PFSK-1 (cell line): ENCODE data around the gene BNC2.

Experiments
- FOXP2 ChIP-seq: optimal IDR thresholded peaks from 2 replicates; pipeline ENCODE3; 2011; ENCODE audit warnings: borderline replicate concordance, control low read depth, inconsistent platforms; ENCODE audit not compliant: insufficient read depth; ENCODE audit errors: extremely low read length, extremely low read depth
- POLR2AphosphoS5 ChIP-seq: IDR thresholded peaks from 2 replicates; pipeline ENCODE4 v1.6.1; 2012; ENCODE audit warnings: low read depth, mild to moderate bottlenecking, control low read depth, low read length, moderate library complexity
- SIN3A ChIP-seq: IDR thresholded peaks from 2 replicates; pipeline ENCODE4 v1.6.1; 2012; ENCODE audit warnings: mild to moderate bottlenecking, low read length, moderate library complexity, borderline replicate concordance; ENCODE audit not compliant: insufficient read depth
- TAF1 ChIP-seq: IDR thresholded peaks from 2 replicates; pipeline ENCODE4 v1.6.1; 2012; ENCODE audit warnings: low read length, control low read depth, borderline replicate concordance; ENCODE audit not compliant: insufficient read depth
- TF ChIP-seq, protein P1 (sequence below), 2 experiments: IDR thresholded peaks; 2 replicates each; pipeline versions ENCODE4 v1.6.1 to v1.8.0; 2011 to 2012; ENCODE audit warnings: low read depth in 2 of 2, low read length in 2 of 2, control low read depth in 1 of 2, inconsistent platforms in 1 of 2, mild to moderate bottlenecking in 1 of 2, moderate library complexity in 1 of 2; ENCODE audit not compliant: insufficient read depth in 1 of 2

BNC2 gene

DNA sequence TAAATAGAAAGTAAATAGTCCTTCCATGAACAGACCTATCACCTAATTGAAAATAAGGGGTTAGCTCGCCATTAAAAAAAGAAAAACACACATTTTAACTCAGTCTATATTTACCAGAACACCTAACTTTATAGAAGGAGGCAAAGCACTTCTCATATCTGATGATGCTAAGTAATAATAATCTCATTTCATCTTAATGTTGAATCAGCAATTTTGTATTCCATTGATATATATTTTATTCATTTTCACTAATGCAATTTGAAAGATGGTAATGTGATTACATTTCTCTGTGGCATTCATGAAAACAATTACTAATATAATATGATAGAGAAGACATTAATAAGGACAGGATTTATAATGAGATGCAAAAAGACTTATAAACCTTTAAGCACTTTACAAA is 276.7 kb downstream of the BNC2 start:
- TF ChIP-seq SIN3A (no peak), POLR2AphosphoS5 (no peak), FOXP2 (no peak), TAF1 (no peak)
- TF ChIP-seq, protein P1, sequence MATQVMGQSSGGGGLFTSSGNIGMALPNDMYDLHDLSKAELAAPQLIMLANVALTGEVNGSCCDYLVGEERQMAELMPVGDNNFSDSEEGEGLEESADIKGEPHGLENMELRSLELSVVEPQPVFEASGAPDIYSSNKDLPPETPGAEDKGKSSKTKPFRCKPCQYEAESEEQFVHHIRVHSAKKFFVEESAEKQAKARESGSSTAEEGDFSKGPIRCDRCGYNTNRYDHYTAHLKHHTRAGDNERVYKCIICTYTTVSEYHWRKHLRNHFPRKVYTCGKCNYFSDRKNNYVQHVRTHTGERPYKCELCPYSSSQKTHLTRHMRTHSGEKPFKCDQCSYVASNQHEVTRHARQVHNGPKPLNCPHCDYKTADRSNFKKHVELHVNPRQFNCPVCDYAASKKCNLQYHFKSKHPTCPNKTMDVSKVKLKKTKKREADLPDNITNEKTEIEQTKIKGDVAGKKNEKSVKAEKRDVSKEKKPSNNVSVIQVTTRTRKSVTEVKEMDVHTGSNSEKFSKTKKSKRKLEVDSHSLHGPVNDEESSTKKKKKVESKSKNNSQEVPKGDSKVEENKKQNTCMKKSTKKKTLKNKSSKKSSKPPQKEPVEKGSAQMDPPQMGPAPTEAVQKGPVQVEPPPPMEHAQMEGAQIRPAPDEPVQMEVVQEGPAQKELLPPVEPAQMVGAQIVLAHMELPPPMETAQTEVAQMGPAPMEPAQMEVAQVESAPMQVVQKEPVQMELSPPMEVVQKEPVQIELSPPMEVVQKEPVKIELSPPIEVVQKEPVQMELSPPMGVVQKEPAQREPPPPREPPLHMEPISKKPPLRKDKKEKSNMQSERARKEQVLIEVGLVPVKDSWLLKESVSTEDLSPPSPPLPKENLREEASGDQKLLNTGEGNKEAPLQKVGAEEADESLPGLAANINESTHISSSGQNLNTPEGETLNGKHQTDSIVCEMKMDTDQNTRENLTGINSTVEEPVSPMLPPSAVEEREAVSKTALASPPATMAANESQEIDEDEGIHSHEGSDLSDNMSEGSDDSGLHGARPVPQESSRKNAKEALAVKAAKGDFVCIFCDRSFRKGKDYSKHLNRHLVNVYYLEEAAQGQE (IDR thresholded peaks at IDR 0.05; ENCODE audit: insufficient read depth in 1 of 2, low read depth in 2 of 2, low read length in 2 of 2): no peak

DNA sequence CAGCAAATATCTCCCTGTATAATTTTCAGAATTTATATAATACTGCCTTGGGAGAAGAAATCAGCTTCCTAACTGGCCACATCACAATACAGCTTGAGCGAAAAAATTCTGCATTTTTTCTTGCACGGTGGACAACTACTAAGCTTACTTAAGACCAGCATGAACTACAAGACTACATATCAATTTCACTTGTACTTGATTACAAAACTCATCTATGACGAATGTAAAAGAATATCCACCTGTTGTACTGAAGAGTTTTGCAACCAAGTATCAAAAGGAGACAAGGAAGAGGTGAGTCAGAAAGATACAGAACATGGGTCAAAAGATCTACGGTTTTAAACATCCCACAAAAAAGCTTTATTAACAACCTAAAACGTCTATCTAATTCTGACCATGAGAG is 279.4 kb downstream of the BNC2 start:
- no peak for TF ChIP-seq SIN3A
- TF ChIP-seq, protein P1 (IDR thresholded peaks at IDR 0.05; ENCODE audit: insufficient read depth in 1 of 2, low read depth in 2 of 2, low read length in 2 of 2): no peak
- TF ChIP-seq POLR2AphosphoS5: no peak
- TF ChIP-seq FOXP2: no peak
- TF ChIP-seq TAF1: no peak

DNA sequence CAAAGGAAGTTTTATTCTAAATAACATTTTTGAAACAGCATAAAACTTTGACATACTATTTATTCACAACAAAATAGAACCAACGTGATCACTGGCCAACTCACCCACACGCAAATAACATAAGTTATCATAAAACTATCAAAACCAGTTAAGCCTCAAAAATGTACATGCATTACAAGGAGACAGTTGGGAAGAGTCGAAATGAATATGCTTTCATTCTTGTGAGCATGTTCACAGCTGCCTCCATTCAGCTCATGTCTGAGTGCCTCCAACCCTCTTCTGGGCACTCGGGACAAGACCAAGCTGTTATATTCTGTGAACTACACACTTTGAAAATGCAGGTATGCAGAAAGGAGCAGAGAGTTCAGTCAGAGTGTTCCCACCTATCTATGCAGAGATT is 284.9 kb downstream of the BNC2 start:
- TF ChIP-seq, protein P1 (IDR thresholded peaks at IDR 0.05; ENCODE audit: insufficient read depth in 1 of 2, low read depth in 2 of 2, low read length in 2 of 2): no peak
- no peak for TF ChIP-seq FOXP2
- no peak for TF ChIP-seq SIN3A

DNA sequence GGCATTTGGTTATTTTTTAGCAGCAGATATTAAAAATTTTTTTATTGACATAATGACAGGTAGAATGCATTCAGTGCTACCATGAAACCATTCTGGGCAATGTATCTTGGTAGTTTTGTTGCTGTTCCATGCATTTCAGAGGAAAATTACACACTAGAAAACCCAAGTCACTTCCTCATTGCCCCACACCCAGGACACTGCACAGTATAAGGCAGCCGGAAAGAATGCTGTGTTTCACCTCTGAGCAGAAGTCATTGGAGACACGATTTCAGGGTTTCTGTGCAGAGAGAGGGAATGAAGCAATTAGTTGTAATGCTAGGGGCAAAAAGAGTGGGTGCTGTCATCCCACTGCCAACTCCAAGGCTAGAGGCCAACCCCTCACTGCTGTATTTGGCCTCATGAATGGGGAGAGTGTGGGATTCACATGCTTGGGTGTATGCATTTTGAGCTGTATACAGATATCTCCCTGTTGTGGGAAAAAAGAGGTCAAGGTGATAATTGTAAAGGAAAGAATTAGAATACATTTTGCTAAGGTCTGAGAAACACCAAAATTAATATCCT is 290.5 kb downstream of the BNC2 start:
- TF ChIP-seq TAF1 (no peak), POLR2AphosphoS5 (no peak)
- TF ChIP-seq, protein P1 (IDR thresholded peaks at IDR 0.05; ENCODE audit: insufficient read depth in 1 of 2, low read depth in 2 of 2, low read length in 2 of 2): no peak

DNA sequence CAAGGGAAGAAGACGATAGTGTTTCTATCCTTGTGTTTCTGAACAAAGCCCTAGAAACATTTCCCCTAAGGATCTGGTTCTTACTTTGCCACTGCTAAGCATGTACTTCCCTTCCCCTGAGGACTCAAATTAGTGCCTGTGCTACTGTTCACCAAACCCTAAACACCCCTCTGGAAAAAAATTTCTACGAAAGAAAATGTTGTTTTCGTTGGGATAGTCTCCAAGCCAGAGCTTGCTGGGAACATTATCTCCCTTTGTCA is 294.6 kb downstream of the BNC2 start:
- TF ChIP-seq SIN3A (no peak), POLR2AphosphoS5 (no peak), FOXP2 (no peak), TAF1 (no peak)
- TF ChIP-seq, protein P1 (IDR thresholded peaks at IDR 0.05; ENCODE audit: insufficient read depth in 1 of 2, low read depth in 2 of 2, low read length in 2 of 2): no peak
